Measurements from ENCODE around the gene AMN. TPM values are rescaled to one million over a fixed set of nuclear protein-coding genes. Genes with fewer than 3 reads are reported as not detected.

Gene AMN
- polyA plus RNA-seq, 1 of the 3 experiments (the other 2 are of a cell fraction): 0.03 TPM

DNA sequence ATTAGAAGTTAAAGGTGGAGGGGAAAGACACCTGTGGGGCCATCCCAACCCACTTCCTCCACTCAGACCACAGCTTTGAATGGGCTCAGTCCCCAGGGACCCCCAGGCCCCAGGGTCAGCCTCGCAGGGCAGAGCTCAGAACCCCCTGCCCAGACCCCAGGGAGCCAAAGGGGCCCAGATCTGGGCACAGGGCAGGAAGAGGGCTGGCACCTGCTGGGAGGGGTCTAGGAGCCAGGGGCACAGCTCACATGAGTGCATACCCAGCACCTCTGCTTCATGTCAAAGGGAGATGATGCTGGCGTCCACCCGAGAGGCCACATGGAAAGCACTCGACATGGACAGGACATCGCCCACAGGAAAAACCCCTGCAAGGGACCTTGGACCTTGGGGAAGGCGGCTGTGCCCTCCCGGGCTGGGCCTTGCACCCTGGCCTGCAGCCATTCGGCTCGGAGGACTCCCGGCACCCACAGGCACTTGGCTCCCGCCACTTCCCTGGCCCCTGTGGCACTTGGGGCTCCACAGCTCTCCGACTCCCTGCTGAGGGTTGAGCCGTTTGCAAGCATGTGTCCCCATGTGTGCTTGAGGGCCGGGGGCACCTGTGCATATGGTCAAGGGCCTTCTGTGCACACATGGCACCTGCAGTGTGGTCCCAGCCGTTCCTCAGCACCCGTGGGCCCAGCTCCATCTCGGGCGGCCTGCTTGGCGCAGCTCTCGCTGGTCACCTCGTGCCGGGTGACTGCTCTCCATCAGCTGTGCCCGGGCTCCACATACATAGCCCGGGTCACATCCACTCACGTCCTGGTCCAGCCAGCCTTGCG, 7.8 kb upstream of the AMN start (continued):
- no peak for TF ChIP-seq TAF1 (IDR thresholded peaks at IDR 0.05; ENCODE audit: borderline replicate concordance, low read depth, low read length)

DNA sequence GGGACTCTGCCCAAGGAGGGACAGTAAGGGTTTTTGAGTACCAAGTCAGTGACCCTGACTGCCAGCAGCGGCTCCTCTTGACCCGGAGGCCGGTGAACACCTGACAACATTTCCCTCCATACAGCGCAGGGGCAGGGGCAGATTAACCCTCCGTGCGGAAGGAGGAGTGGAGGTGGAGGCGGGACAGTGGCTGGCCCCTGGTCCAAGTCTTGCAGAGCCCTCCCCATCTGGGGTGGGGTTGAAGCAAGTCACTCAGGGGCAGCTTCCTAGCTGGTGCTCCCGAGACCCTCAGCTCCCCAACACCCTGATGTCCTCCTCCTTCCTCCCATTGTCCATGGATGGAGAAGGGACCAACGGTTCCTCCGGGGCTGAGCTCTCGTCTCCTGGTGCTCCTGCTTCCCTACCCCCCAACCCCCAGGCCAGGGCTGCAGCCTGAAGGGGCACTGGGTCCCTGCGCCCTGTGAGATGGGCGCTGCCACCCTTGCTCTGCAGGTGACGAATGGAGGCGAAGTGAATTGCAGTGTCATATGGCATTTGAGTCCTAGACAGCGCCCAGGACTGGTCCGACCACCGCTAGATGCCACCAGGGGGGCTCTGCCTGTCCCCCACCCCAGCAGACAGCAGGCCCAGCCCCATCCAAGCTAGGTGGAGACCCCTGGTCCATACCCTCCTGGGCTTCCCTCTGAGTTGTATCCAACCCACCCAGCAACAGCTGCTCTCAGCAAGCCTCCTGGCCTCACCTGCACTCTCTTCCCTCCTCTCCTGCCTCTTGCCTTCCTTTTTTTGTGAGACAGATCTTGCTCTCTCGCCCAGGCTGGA, 7.0 kb upstream of the AMN start:
- Histone ChIP-seq H3K4me1 (ENCODE audit: control insufficient read depth in 1 of 2, insufficient read depth in 2 of 2, low read depth in 1 of 2, low read length in 1 of 2) (no peaks in the 10 kb centered on the region), H3K79me2 (ENCODE audit: insufficient read depth) (no peaks in the 10 kb centered on the region), H3K36me3 (replicated peaks in 1 of 2; ENCODE audit: control insufficient read depth in 1 of 2, insufficient read depth in 2 of 2, low read length in 1 of 2) (no peaks in the 10 kb centered on the region), H4K20me1 (ENCODE audit: insufficient read depth) (no peaks in the 10 kb centered on the region), H3K9ac (no peak overlapping the region), H3K9me2 (no peaks in the 10 kb centered on the region), H3K27ac (ENCODE audit: low read depth in 2 of 2, low read length in 1 of 2) (no peak overlapping the region), H3K4me3 (ENCODE audit: low read depth in 2 of 2, low read length in 1 of 2) (no peak overlapping the region), H2AFZ (ENCODE audit: low read depth) (no peak overlapping the region), H3F3A (replicated peaks; ENCODE audit: insufficient read depth) (peaks cover 2% of the 10 kb centered on the region), H3K9me3 (no peaks in the 10 kb centered on the region), H3K27me3 (ENCODE audit: insufficient read depth) (no peaks in the 10 kb centered on the region), H3K4me2 (no peak overlapping the region)
- WGBS (ENCODE audit: low lambda C conversion rate): 86% methylated on average over 19 of the region's 19 CpGs
- TF ChIP-seq RFX5 (IDR thresholded peaks at IDR 0.05; ENCODE audit: low read length) (no peak), MEF2A (IDR thresholded peaks at IDR 0.05; ENCODE audit: borderline replicate concordance, low read depth) (no peak), SIN3A (IDR thresholded peaks at IDR 0.05; ENCODE audit: borderline replicate concordance, low read depth, low read length) (no peak), TAF1 (IDR thresholded peaks at IDR 0.05; ENCODE audit: borderline replicate concordance, low read depth, low read length) (no peak), EZH2phosphoT487 (IDR thresholded peaks at IDR 0.05; ENCODE audit: borderline replicate concordance, low read depth) (no peak), FOSL2 (IDR thresholded peaks at IDR 0.05; ENCODE audit: borderline replicate concordance, low read depth) (no peak), ELF1 (IDR thresholded peaks at IDR 0.05) (no peak), EP300 (IDR thresholded peaks at IDR 0.05; ENCODE audit: borderline replicate concordance in 1 of 2, low read depth in 1 of 2, low read length in 1 of 2) (no peak), YY1 (IDR thresholded peaks at IDR 0.05; ENCODE audit: low read depth) (no peak), TEAD4 (IDR thresholded peaks at IDR 0.05; ENCODE audit: borderline replicate concordance, insufficient read depth) (no peak), POLR2AphosphoS5 (IDR thresholded peaks at IDR 0.05; ENCODE audit: low read depth, low read length) (no peak)
- TF ChIP-seq, protein P1, sequence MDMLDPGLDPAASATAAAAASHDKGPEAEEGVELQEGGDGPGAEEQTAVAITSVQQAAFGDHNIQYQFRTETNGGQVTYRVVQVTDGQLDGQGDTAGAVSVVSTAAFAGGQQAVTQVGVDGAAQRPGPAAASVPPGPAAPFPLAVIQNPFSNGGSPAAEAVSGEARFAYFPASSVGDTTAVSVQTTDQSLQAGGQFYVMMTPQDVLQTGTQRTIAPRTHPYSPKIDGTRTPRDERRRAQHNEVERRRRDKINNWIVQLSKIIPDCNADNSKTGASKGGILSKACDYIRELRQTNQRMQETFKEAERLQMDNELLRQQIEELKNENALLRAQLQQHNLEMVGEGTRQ (IDR thresholded peaks at IDR 0.05; ENCODE audit: borderline replicate concordance, low read depth, low read length): no peak
- TF ChIP-seq, protein P2, sequence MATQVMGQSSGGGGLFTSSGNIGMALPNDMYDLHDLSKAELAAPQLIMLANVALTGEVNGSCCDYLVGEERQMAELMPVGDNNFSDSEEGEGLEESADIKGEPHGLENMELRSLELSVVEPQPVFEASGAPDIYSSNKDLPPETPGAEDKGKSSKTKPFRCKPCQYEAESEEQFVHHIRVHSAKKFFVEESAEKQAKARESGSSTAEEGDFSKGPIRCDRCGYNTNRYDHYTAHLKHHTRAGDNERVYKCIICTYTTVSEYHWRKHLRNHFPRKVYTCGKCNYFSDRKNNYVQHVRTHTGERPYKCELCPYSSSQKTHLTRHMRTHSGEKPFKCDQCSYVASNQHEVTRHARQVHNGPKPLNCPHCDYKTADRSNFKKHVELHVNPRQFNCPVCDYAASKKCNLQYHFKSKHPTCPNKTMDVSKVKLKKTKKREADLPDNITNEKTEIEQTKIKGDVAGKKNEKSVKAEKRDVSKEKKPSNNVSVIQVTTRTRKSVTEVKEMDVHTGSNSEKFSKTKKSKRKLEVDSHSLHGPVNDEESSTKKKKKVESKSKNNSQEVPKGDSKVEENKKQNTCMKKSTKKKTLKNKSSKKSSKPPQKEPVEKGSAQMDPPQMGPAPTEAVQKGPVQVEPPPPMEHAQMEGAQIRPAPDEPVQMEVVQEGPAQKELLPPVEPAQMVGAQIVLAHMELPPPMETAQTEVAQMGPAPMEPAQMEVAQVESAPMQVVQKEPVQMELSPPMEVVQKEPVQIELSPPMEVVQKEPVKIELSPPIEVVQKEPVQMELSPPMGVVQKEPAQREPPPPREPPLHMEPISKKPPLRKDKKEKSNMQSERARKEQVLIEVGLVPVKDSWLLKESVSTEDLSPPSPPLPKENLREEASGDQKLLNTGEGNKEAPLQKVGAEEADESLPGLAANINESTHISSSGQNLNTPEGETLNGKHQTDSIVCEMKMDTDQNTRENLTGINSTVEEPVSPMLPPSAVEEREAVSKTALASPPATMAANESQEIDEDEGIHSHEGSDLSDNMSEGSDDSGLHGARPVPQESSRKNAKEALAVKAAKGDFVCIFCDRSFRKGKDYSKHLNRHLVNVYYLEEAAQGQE (IDR thresholded peaks at IDR 0.05; ENCODE audit: low read depth, low read length): no peak
- TF ChIP-seq, protein P3, sequence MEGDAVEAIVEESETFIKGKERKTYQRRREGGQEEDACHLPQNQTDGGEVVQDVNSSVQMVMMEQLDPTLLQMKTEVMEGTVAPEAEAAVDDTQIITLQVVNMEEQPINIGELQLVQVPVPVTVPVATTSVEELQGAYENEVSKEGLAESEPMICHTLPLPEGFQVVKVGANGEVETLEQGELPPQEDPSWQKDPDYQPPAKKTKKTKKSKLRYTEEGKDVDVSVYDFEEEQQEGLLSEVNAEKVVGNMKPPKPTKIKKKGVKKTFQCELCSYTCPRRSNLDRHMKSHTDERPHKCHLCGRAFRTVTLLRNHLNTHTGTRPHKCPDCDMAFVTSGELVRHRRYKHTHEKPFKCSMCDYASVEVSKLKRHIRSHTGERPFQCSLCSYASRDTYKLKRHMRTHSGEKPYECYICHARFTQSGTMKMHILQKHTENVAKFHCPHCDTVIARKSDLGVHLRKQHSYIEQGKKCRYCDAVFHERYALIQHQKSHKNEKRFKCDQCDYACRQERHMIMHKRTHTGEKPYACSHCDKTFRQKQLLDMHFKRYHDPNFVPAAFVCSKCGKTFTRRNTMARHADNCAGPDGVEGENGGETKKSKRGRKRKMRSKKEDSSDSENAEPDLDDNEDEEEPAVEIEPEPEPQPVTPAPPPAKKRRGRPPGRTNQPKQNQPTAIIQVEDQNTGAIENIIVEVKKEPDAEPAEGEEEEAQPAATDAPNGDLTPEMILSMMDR (IDR thresholded peaks at IDR 0.05): no peak
- TF ChIP-seq, protein P4, sequence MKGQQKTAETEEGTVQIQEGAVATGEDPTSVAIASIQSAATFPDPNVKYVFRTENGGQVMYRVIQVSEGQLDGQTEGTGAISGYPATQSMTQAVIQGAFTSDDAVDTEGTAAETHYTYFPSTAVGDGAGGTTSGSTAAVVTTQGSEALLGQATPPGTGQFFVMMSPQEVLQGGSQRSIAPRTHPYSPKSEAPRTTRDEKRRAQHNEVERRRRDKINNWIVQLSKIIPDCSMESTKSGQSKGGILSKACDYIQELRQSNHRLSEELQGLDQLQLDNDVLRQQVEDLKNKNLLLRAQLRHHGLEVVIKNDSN (IDR thresholded peaks at IDR 0.05; ENCODE audit: borderline replicate concordance, low read depth): no peak
- DNase-seq: no peak
- ChIA-PET CTCF (interaction anchor here (1.7 kb wide), 1 partner anchor 221 kb away, joined by 10 read pairs; no protein-coding TSS in a partner anchor), POLR2A (no interaction called here)
